HG02870 (cell line): Measurements from ENCODE around the gene MTARC2.
A peak's percentile ranks its signal among the peaks of the same experiment; 100 is the strongest.
"Not testable (repeated sequence)": the region's sequence is repeated elsewhere in the genome, so short reads cannot be mapped to it uniquely, and the experiment has no call there.

Source experiments
- ATAC-seq: cut with Tn5 transposase; IDR thresholded peaks from one replicate; pipeline ENCODE4 v1.9.1; 2021; ENCODE audit warnings: mild to moderate bottlenecking, moderate library complexity; ENCODE audit not compliant: unreplicated experiment

Gene MTARC2

GRCh38 chr1:220732137-220732536 lies 16.0 kb upstream of the MTARC2 start:
- no peak for ATAC-seq

- peak; percentile 19 for ATAC-seq
Measured at GRCh38 chr1:220732621-220733020, 15.5 kb upstream of the MTARC2 start.

- ATAC-seq = peak; percentile 88
Measured at GRCh38 chr1:220733086-220733601, 15.0 kb upstream of the MTARC2 start.

- ATAC-seq = no peak
Measured at GRCh38 chr1:220734571-220735326, 13.4 kb upstream of the MTARC2 start.

- ATAC-seq = not testable (repeated sequence)
Measured at GRCh38 chr1:220736283-220736682, 11.8 kb upstream of the MTARC2 start.

GRCh38 chr1:220741349-220741748 lies 6.8 kb upstream of the MTARC2 start:
- no peak for ATAC-seq

GRCh38 chr1:220741825-220742224 lies 6.3 kb upstream of the MTARC2 start:
- ATAC-seq = no peak

- ATAC-seq = no peak
Measured at GRCh38 chr1:220742520-220742919, 5.6 kb upstream of the MTARC2 start.

- no peak for ATAC-seq
Measured at GRCh38 chr1:220746851-220747250, 1.3 kb upstream of the MTARC2 start.

GRCh38 chr1:220747437-220748088 lies 559 bp upstream of the MTARC2 start:
- no peak for ATAC-seq

GRCh38 chr1:220748936-220749335 lies 814 bp downstream of the MTARC2 start:
- no peak for ATAC-seq

- ATAC-seq = no peak
Measured at GRCh38 chr1:220750131-220750515, 2.0 kb downstream of the MTARC2 start.

GRCh38 chr1:220751111-220751510 lies 3.0 kb downstream of the MTARC2 start:
- ATAC-seq = no peak

GRCh38 chr1:220754212-220754917 lies 6.2 kb downstream of the MTARC2 start:
- ATAC-seq = no peak

GRCh38 chr1:220754918-220755295 lies 6.8 kb downstream of the MTARC2 start:
- ATAC-seq = no peak

GRCh38 chr1:220755309-220755708 lies 7.2 kb downstream of the MTARC2 start:
- no peak for ATAC-seq

GRCh38 chr1:220757441-220757840 lies 9.3 kb downstream of the MTARC2 start:
- ATAC-seq = no peak

- ATAC-seq = no peak
Measured at GRCh38 chr1:220759147-220759546, 11.0 kb downstream of the MTARC2 start.

GRCh38 chr1:220761688-220762427 lies 13.7 kb downstream of the MTARC2 start:
- no peak for ATAC-seq

GRCh38 chr1:220764757-220765156 lies 16.6 kb downstream of the MTARC2 start:
- no peak for ATAC-seq
